H1 (cell line): Measurements from ENCODE around the gene IGSF5. TPM values are rescaled to one million over a fixed set of nuclear protein-coding genes. Genes with fewer than 3 reads are reported as not detected.

Experiments
- CTCF ChIA-PET: fragments of 300-600 bp; sonication (Branson Sonifier 250); formaldehyde crosslinking; loops from one replicate; lab custom pipeline; 2021; ENCODE audit not compliant: partially characterized antibody; lab: Charles Lee
- POLR2A ChIA-PET: fragments of 300-600 bp; sonication (Branson Sonifier 250); formaldehyde crosslinking; loops from one replicate; lab custom pipeline; 2021; ENCODE audit warnings: inconsistent platforms; ENCODE audit not compliant: partially characterized antibody; lab: Charles Lee
- DNase-seq, 2 experiments: peaks; one replicate each; pipeline versions ENCODE4 v3.0.0 to v3.0.0-alpha.2; 2010 to 2022; ENCODE audit warnings: low spot score in 2 of 2, low read depth in 1 of 2, mixed read lengths in 1 of 2
- FAIRE-seq: peaks from 2 replicates; lab custom pipeline; 2011; peaks lifted over from hg19 to GRCh38; lab: Jason Lieb, UNC
- H2AFZ ChIP-seq: 2 replicates; pipeline ENCODE4 v1.8.1; 2012; ENCODE audit warnings: low read length, inconsistent platforms
- H2AK5ac ChIP-seq: 2 replicates; pipeline ENCODE4 v1.6.1; 2013; ENCODE audit warnings: low read depth, low read length
- H2BK120ac ChIP-seq: replicated peaks from 2 replicates; pipeline ENCODE3; 2013; ENCODE audit warnings: low read depth, low read length, inconsistent platforms
- H2BK12ac ChIP-seq: 2 replicates; pipeline ENCODE4 v1.6.1; 2013; ENCODE audit warnings: low read depth, low read length
- H2BK15ac ChIP-seq: 2 replicates; pipeline ENCODE4 v1.6.1; 2013; ENCODE audit warnings: low read length
- H2BK20ac ChIP-seq: 2 replicates; pipeline ENCODE4 v1.6.1; 2013; ENCODE audit warnings: low read length
- H2BK5ac ChIP-seq: 2 replicates; pipeline ENCODE4 v1.6.1; 2013; ENCODE audit warnings: low read depth, low read length
- H3K14ac ChIP-seq: 2 replicates; pipeline ENCODE4 v1.6.1; 2013; ENCODE audit warnings: inconsistent platforms; ENCODE audit not compliant: insufficient read length
- H3K18ac ChIP-seq: 2 replicates; pipeline ENCODE4 v1.6.1; 2013; ENCODE audit warnings: low read length; ENCODE audit errors: extremely low read depth
- H3K23ac ChIP-seq: 2 replicates; pipeline ENCODE4 v1.6.1; 2013; ENCODE audit warnings: inconsistent platforms; ENCODE audit not compliant: insufficient read length
- H3K23me2 ChIP-seq: 2 replicates; pipeline ENCODE4 v1.6.1; 2013; ENCODE audit warnings: low read depth, low read length
- H3K27ac ChIP-seq: 2 replicates; pipeline ENCODE4 v1.6.1; 2011; ENCODE audit warnings: low read depth, low read length, inconsistent platforms
- H3K27me3 ChIP-seq, 4 experiments: replicated peaks in 1 of 4; 1 replicate in 1 of 4; 2 replicates in 3 of 4; pipeline versions ENCODE4 v1.6.1 to v1.8.1; 2011 to 2013; ENCODE audit warnings: low read length in 3 of 4, mild to moderate bottlenecking in 3 of 4, inconsistent platforms in 2 of 4, mixed read lengths in 2 of 4, moderate library complexity in 1 of 4; ENCODE audit not compliant: control insufficient read depth in 3 of 4, insufficient read depth in 3 of 4; ENCODE audit errors: extremely low read depth in 1 of 4
- H3K36me3 ChIP-seq, 4 experiments: 2 replicates each; pipeline versions ENCODE4 v1.6.1 to v1.8.1; 2011 to 2013; ENCODE audit warnings: mild to moderate bottlenecking in 4 of 4, low read length in 3 of 4, moderate library complexity in 2 of 4, control low read depth in 1 of 4, inconsistent platforms in 1 of 4; ENCODE audit not compliant: insufficient read depth in 4 of 4, control insufficient read depth in 2 of 4
- H3K4ac ChIP-seq: replicated peaks from 2 replicates; pipeline ENCODE3; 2013; ENCODE audit warnings: low read length, low read depth, mixed read lengths, inconsistent platforms; ENCODE audit not compliant: insufficient read length
- H3K4me1 ChIP-seq, 4 experiments: replicated peaks in 1 of 4; 1 replicate in 1 of 4; 2 replicates in 3 of 4; pipeline versions ENCODE4 v1.6.1 to v1.8.1; 2011 to 2013; ENCODE audit warnings: low read length in 3 of 4, inconsistent platforms in 2 of 4, mixed read lengths in 1 of 4; ENCODE audit not compliant: insufficient read depth in 4 of 4, control insufficient read depth in 3 of 4
- H3K4me2 ChIP-seq, 2 experiments: 2 replicates each; pipeline versions ENCODE4 v1.6.1 to v1.8.1; 2011 to 2013; ENCODE audit warnings: low read depth in 2 of 2, low read length in 2 of 2, control low read depth in 1 of 2, inconsistent platforms in 1 of 2, mild to moderate bottlenecking in 1 of 2; ENCODE audit not compliant: insufficient read depth in 1 of 2
- H3K4me3 ChIP-seq, 4 experiments: fragments of 200-600, 300-600 bp in 1 of 4; sonication (generic), shearing (Covaris generic), sonication (Bioruptor Twin) in 1 of 4; 2 replicates each; pipeline versions ENCODE4 v1.5.1 to v1.8.1; 2011 to 2016; ENCODE audit warnings: low read length in 4 of 4, low read depth in 3 of 4, control low read depth in 2 of 4, inconsistent platforms in 2 of 4, mild to moderate bottlenecking in 2 of 4, mixed read lengths in 1 of 4, moderate library complexity in 1 of 4; ENCODE audit not compliant: insufficient read depth in 2 of 4; ENCODE audit errors: extremely low read depth in 1 of 4
- H3K56ac ChIP-seq: replicated peaks from 2 replicates; pipeline ENCODE3; 2013; ENCODE audit warnings: low read depth, mild to moderate bottlenecking, mixed read lengths, low read length, inconsistent platforms; ENCODE audit not compliant: insufficient read length
- H3K79me1 ChIP-seq: 2 replicates; pipeline ENCODE4 v1.6.1; 2013; ENCODE audit warnings: low read depth, low read length, control low read depth
- H3K79me2 ChIP-seq, 2 experiments: 2 replicates each; pipeline versions ENCODE4 v1.6.1 to v1.8.1; 2012 to 2013; ENCODE audit warnings: low read length in 2 of 2, mild to moderate bottlenecking in 2 of 2, inconsistent platforms in 1 of 2; ENCODE audit not compliant: insufficient read depth in 2 of 2, control insufficient read depth in 1 of 2
- H3K9ac ChIP-seq, 4 experiments: replicated peaks in 1 of 4; 1 replicate in 1 of 4; 2 replicates in 3 of 4; pipeline versions ENCODE4 v1.6.1 to v1.8.1; 2011 to 2013; ENCODE audit warnings: low read depth in 3 of 4, low read length in 3 of 4, control low read depth in 2 of 4, mild to moderate bottlenecking in 2 of 4, moderate library complexity in 2 of 4, inconsistent platforms in 1 of 4; ENCODE audit errors: extremely low read depth in 1 of 4
- H3K9me3 ChIP-seq, 2 experiments: 2 replicates each; pipeline versions ENCODE4 v1.6.1 to v1.8.1; 2012 to 2013; ENCODE audit warnings: mild to moderate bottlenecking in 2 of 2, moderate library complexity in 2 of 2, control low read depth in 1 of 2, inconsistent platforms in 1 of 2, low read depth in 1 of 2, low read length in 1 of 2, mixed read lengths in 1 of 2; ENCODE audit not compliant: insufficient read depth in 2 of 2
- H4K20me1 ChIP-seq, 2 experiments: replicated peaks in 1 of 2; 2 replicates each; pipeline versions ENCODE3 to v1.8.1; 2011 to 2013; ENCODE audit warnings: inconsistent platforms in 2 of 2, low read length in 2 of 2, mild to moderate bottlenecking in 1 of 2; ENCODE audit not compliant: insufficient read depth in 2 of 2, control insufficient read depth in 1 of 2
- H4K5ac ChIP-seq: 2 replicates; pipeline ENCODE4 v1.6.1; 2013; ENCODE audit warnings: low read length, low read depth, mixed read lengths, inconsistent platforms; ENCODE audit not compliant: insufficient read length
- H4K8ac ChIP-seq: 2 replicates; pipeline ENCODE4 v1.8.0; 2013; ENCODE audit warnings: mild to moderate bottlenecking, moderate library complexity, low read length, inconsistent platforms; ENCODE audit not compliant: insufficient read depth; ENCODE audit errors: extremely low read depth
- H4K91ac ChIP-seq: replicated peaks from 2 replicates; pipeline ENCODE3; 2013; ENCODE audit warnings: low read length, mixed read lengths, inconsistent platforms; ENCODE audit not compliant: insufficient read length
- ASH2L ChIP-seq: fragments of 200-600, 300-600 bp; sonication (generic); IDR thresholded peaks from one replicate; pipeline ENCODE4 v1.7.1; 2017; ENCODE audit warnings: low read length
- BCL11A ChIP-seq, 2 experiments: IDR thresholded peaks; one replicate each; pipeline ENCODE4 v1.6.1; 2011; ENCODE audit warnings: low read depth in 2 of 2, low read length in 2 of 2, mild to moderate bottlenecking in 2 of 2
- EP300 ChIP-seq, 2 experiments: IDR thresholded peaks; 1 replicate in 1 of 2; 2 replicates in 1 of 2; pipeline ENCODE4 v1.6.1; 2011 to 2012; ENCODE audit warnings: low read depth in 2 of 2, low read length in 2 of 2, mild to moderate bottlenecking in 2 of 2, borderline replicate concordance in 1 of 2, inconsistent platforms in 1 of 2, moderate library complexity in 1 of 2
- KDM5A ChIP-seq: fragments of 200-600 bp; IDR thresholded peaks from 2 replicates; pipeline ENCODE4 v1.7.1; 2012; ENCODE audit warnings: mild to moderate bottlenecking, low read length, inconsistent platforms, mixed read lengths
- MAFK ChIP-seq: IDR thresholded peaks from 2 replicates; pipeline ENCODE4 v1.6.1; 2012; ENCODE audit warnings: low read depth, mild to moderate bottlenecking, improper control_type of control experiment, low read length
- NANOG ChIP-seq: IDR thresholded peaks from 2 replicates; pipeline ENCODE4 v1.6.1; 2011; ENCODE audit warnings: low read length, low read depth, mild to moderate bottlenecking, inconsistent platforms; ENCODE audit not compliant: insufficient read depth, poor library complexity, severe bottlenecking
- POLR2A ChIP-seq, 2 experiments: IDR thresholded peaks; 1 replicate in 1 of 2; 2 replicates in 1 of 2; pipeline ENCODE4 v1.6.1; 2011; ENCODE audit warnings: low read depth in 2 of 2, low read length in 2 of 2, mild to moderate bottlenecking in 2 of 2; ENCODE audit errors: control extremely low read depth in 1 of 2
- SIRT6 ChIP-seq: IDR thresholded peaks from one replicate; pipeline ENCODE4 v1.7.1; 2012; ENCODE audit warnings: low read length, inconsistent platforms
- SP4 ChIP-seq: IDR thresholded peaks from 2 replicates; pipeline ENCODE4 v1.6.1; 2012; ENCODE audit warnings: low read length, inconsistent platforms
- SRF ChIP-seq: IDR thresholded peaks from 2 replicates; pipeline ENCODE4 v1.6.1; 2011; ENCODE audit warnings: mild to moderate bottlenecking, low read depth, low read length, moderate library complexity
- TEAD4 ChIP-seq: IDR thresholded peaks from 2 replicates; pipeline ENCODE4 v1.6.1; 2012; ENCODE audit warnings: low read depth, low read length, inconsistent platforms, mixed read lengths
- WGBS, 2 experiments: shearing (Covaris generic) in 1 of 2; methylation state at CpG; one replicate each; pipeline versions ENCODE4 v1.1.6 to v1.1.7; 2013 to 2015; ENCODE audit warnings: low lambda C conversion rate in 2 of 2, mixed read lengths in 2 of 2, inconsistent platforms in 1 of 2, low coverage in 1 of 2, missing lambda C conversion rate in 1 of 2; ENCODE audit not compliant: insufficient replicate concordance in 2 of 2, insufficient coverage in 1 of 2, insufficient read length in 1 of 2; ENCODE audit errors: extremely low coverage in 1 of 2, missing lambda C conversion rate in 1 of 2; 5-methylcytosine and 5-hydroxymethylcytosine counted together
- polyA plus RNA-seq, 7 experiments: library from polyadenylated mRNA; depleted of rRNA in 3 of 7; stranded (reverse) in 5 of 7; unstranded in 2 of 7; fragments of >200 nt in 5 of 7; fragments of 200-250 nt in 2 of 7; gene quantifications; 1 replicate in 5 of 7; 2 replicates in 1 of 7; 4 replicates in 1 of 7; pipeline versions ENCODE4 v1.2.1 to v1.2.3, GENCODE V29; 2011 to 2013; ENCODE audit warnings: missing spikeins in 2 of 7, mixed read lengths in 2 of 7
- total RNA-seq: library from RNA; stranded (reverse); fragmentation: NEBNext Ultra II Directional; extraction: Animal tissue kit (Norgen Biotek cat#: 25700); gene quantifications from 2 replicates; pipeline ENCODE4 v1.2.1, GENCODE V29; 2021
- TF ChIP-seq, protein P1 (sequence below): IDR thresholded peaks from 2 replicates; pipeline ENCODE4 v1.6.1; 2011; ENCODE audit warnings: low read length, improper control_type of control experiment

IGSF5 gene
- total and polyA plus RNA-seq, 2 of the 8 experiments (the other 6 are each of a cell fraction or from before 2014, with no cell fraction given), result 4.4 to 5.4 TPM

DNA sequence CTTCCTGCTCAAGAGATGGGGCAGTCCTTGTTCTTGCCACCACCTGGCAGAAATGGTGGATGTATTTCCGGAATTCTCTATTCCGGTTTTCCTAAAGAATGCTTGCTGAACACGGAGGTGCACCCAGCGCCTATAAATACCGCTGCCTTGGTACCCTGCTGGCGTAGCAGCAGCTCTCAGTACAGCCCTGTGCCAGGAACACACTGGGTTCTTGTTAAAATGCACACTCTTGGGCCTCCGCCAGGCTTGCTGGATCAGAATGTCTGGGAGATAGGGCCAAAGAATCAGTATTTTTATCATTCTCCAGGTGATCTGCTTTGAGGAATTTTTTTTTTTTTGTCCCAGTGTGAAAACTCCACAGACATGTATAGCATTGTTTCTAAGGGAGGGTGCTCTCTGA lies 54.2 kb downstream of the IGSF5 start:
- Histone ChIP-seq H3K79me2 (no peaks in the 10 kb centered on the region), H3K4ac (no peak overlapping the region), H3K23me2 (no peaks in the 10 kb centered on the region), H3K56ac (no peak overlapping the region), H2AK5ac (no peak overlapping the region), H4K5ac (no peak overlapping the region), H3K79me1 (no peaks in the 10 kb centered on the region), H3K4me1 (no peaks in the 10 kb centered on the region), H3K36me3 (no peaks in the 10 kb centered on the region), H4K20me1 (no peaks in the 10 kb centered on the region), H3K23ac (no peak overlapping the region), H3K4me3 (no peak overlapping the region), H2BK120ac (no peak overlapping the region), H2BK15ac (no peak overlapping the region), H3K18ac (no peak overlapping the region), H2BK12ac (no peak overlapping the region), H2AFZ (no peak overlapping the region), H4K8ac (no peak overlapping the region), H3K4me2 (no peak overlapping the region), H4K91ac (no peak overlapping the region), H3K27ac (no peak overlapping the region), H3K9ac (no peak overlapping the region), H3K27me3 (peaks cover 0 to 1% (median 0%) of the 10 kb centered on the region in 4 experiments; a peak in 1 of 7 replicates), H2BK20ac (no peak overlapping the region), H3K9me3 (peaks cover 0 to 4% of the 10 kb centered on the region in 2 experiments; a peak in 1 of 4 replicates), H2BK5ac (no peak overlapping the region), H3K14ac (no peak overlapping the region)
- 93% methylated on average over 7 of the region's 7 CpGs; no CpG with 5 or more reads in 1 of the 2 experiments for WGBS, 2 experiments
- ChIA-PET CTCF (interaction anchor here (0.8 kb wide), 1 partner anchor 9 kb away, joined by 3 read pairs; no protein-coding TSS in a partner anchor), POLR2A (no interaction called here)
- DNase-seq, result no peak
- FAIRE-seq, result no peak
- TF ChIP-seq, protein P1, sequence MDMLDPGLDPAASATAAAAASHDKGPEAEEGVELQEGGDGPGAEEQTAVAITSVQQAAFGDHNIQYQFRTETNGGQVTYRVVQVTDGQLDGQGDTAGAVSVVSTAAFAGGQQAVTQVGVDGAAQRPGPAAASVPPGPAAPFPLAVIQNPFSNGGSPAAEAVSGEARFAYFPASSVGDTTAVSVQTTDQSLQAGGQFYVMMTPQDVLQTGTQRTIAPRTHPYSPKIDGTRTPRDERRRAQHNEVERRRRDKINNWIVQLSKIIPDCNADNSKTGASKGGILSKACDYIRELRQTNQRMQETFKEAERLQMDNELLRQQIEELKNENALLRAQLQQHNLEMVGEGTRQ, result no peak
- TF ChIP-seq BCL11A (IDR thresholded peaks at IDR 0.05; ENCODE audit: low read depth in 2 of 2, low read length in 2 of 2) (no peak), EP300 (IDR thresholded peaks at IDR 0.05; ENCODE audit: borderline replicate concordance in 1 of 2, low read depth in 2 of 2, low read length in 2 of 2) (no peak), ASH2L (no peak), SRF (no peak), MAFK (no peak), SIRT6 (no peak), SP4 (no peak), POLR2A (IDR thresholded peaks at IDR 0.05; ENCODE audit: control extremely low read depth in 1 of 2, low read depth in 2 of 2, low read length in 2 of 2) (no peak), KDM5A (no peak), TEAD4 (no peak), NANOG (no peak)
